ENCODE measurements around the gene NACA. TPM values are rescaled to one million over a fixed set of nuclear protein-coding genes. Genes with fewer than 3 reads are reported as not detected.
"Not testable (repeated sequence)": the region's sequence is repeated elsewhere in the genome, so short reads cannot be mapped to it uniquely, and the experiment has no call there.

Gene NACA
- total RNA-seq, 1 experiment from 2014 or later = 804 TPM

GRCh38 chr12:56713345-56713744 lies 11.8 kb downstream of the NACA start:
- Histone ChIP-seq H3K36me3 (ENCODE audit: control insufficient read depth, insufficient read depth, low read length) (no peaks in the 10 kb centered on the region; the same call in none of the 2 replicates), H3K4me3 (ENCODE audit: low read depth, low read length) (no peak overlapping the region), H3K4me1 (no peaks in the 10 kb centered on the region), H3K27me3 (replicated peaks; ENCODE audit: control insufficient read depth, insufficient read depth, low read length) (no peaks in the 10 kb centered on the region), H3K9me3 (no peaks in the 10 kb centered on the region)
- no TSS peak for BruUV-seq (replicated peaks)
- no peak for DNase-seq
- Mint-ChIP-seq H3K27me3 (ENCODE audit: insufficient read depth, unreplicated experiment) (no peaks in the 10 kb centered on the region), H3K9me3 (ENCODE audit: unreplicated experiment) (no peaks in the 10 kb centered on the region), H3K4me1 (ENCODE audit: low read depth, unreplicated experiment) (no peaks in the 10 kb centered on the region), H3K27ac (ENCODE audit: unreplicated experiment) (no peak overlapping the region), H3K36me3 (ENCODE audit: insufficient read depth, unreplicated experiment) (peaks cover 70% of the 10 kb centered on the region), H3K4me3 (ENCODE audit: unreplicated experiment) (no peak overlapping the region)
- TF ChIP-seq, protein P1, sequence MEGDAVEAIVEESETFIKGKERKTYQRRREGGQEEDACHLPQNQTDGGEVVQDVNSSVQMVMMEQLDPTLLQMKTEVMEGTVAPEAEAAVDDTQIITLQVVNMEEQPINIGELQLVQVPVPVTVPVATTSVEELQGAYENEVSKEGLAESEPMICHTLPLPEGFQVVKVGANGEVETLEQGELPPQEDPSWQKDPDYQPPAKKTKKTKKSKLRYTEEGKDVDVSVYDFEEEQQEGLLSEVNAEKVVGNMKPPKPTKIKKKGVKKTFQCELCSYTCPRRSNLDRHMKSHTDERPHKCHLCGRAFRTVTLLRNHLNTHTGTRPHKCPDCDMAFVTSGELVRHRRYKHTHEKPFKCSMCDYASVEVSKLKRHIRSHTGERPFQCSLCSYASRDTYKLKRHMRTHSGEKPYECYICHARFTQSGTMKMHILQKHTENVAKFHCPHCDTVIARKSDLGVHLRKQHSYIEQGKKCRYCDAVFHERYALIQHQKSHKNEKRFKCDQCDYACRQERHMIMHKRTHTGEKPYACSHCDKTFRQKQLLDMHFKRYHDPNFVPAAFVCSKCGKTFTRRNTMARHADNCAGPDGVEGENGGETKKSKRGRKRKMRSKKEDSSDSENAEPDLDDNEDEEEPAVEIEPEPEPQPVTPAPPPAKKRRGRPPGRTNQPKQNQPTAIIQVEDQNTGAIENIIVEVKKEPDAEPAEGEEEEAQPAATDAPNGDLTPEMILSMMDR (IDR thresholded peaks at IDR 0.05; ENCODE audit: insufficient read depth in 1 of 2, low read depth in 1 of 2, low read length in 1 of 2, severe bottlenecking in 1 of 2, unreplicated experiment in 1 of 2) = no peak
- intact Hi-C loops (cut with micrococcal nuclease; ENCODE audit: unreplicated experiment) = no loop called here
- ChIA-PET POLR2A (no interaction called here), CTCF (interaction anchor here (0.6 kb wide), 1 partner anchor 55 kb away, joined by 6 read pairs; no protein-coding TSS in a partner anchor)

GRCh38 chr12:56709759-56710376 lies 15.2 kb downstream of the NACA start:
- no peaks in the 10 kb centered on the region for H3K4me1 Mint-ChIP-seq (ENCODE audit: low read depth, unreplicated experiment)

DNA sequence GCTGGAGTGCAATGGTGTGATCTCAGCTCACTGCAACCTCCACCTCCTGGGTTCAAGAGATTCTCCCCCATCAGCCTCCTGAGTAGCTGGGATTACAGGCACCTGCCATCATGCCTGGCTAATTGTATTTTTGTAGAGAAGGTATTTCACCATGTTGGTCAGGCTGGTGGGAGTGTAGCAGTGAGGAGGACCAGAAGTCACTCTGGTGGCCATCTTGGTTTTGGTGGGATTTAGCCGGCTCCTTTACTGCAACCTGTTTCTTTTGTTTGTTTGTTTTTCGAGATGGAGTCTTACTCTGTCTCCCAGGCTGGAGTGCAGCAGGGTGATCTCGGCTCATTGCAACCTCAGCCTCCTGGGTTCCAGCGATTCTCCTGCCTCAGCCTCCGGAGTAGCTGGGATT lies 20.6 kb downstream of the NACA start:
- H3K36me3 ChIP-seq (ENCODE audit: control insufficient read depth, insufficient read depth, low read length); H3K9me3 Mint-ChIP-seq (ENCODE audit: unreplicated experiment); H3K36me3 Mint-ChIP-seq (ENCODE audit: insufficient read depth, unreplicated experiment); H3K4me3 ChIP-seq (ENCODE audit: low read depth, low read length); H3K4me1 ChIP-seq; H3K4me3 Mint-ChIP-seq (ENCODE audit: unreplicated experiment); H3K9me3 ChIP-seq; BruUV-seq (replicated peaks); CTCF ChIA-PET; H3K4me1 Mint-ChIP-seq (ENCODE audit: low read depth, unreplicated experiment); H3K27ac Mint-ChIP-seq (ENCODE audit: unreplicated experiment); H3K27me3 Mint-ChIP-seq (ENCODE audit: insufficient read depth, unreplicated experiment); DNase-seq; intact Hi-C loops (cut with micrococcal nuclease; ENCODE audit: unreplicated experiment); H3K27me3 ChIP-seq (replicated peaks; ENCODE audit: control insufficient read depth, insufficient read depth, low read length): not testable (repeated sequence)
- POLR2A ChIA-PET = interaction anchor here (0.6 kb wide), 1 partner anchor 9 kb away, joined by 3 read pairs; no protein-coding TSS in a partner anchor

More at GRCh38 chr12:56709759-56710376, 15.2 kb downstream of the NACA start:
- Mint-ChIP-seq H3K27ac (ENCODE audit: unreplicated experiment) (no peak overlapping the region), H3K36me3 (ENCODE audit: insufficient read depth, unreplicated experiment) (peaks cover 45% of the 10 kb centered on the region), H3K27me3 (ENCODE audit: insufficient read depth, unreplicated experiment) (no peaks in the 10 kb centered on the region), H3K9me3 (ENCODE audit: unreplicated experiment) (no peaks in the 10 kb centered on the region), H3K4me3 (ENCODE audit: unreplicated experiment) (no peak overlapping the region)
- intact Hi-C loops (cut with micrococcal nuclease; ENCODE audit: unreplicated experiment) = no loop called here
- H3K27me3 ChIP-seq (replicated peaks; ENCODE audit: control insufficient read depth, insufficient read depth, low read length) = no peaks in the 10 kb centered on the region
- no peaks in the 10 kb centered on the region; the same call in 1 of the 2 replicates for H3K36me3 ChIP-seq (ENCODE audit: control insufficient read depth, insufficient read depth, low read length)
- TF ChIP-seq, protein P1 (IDR thresholded peaks at IDR 0.05; ENCODE audit: insufficient read depth in 1 of 2, low read depth in 1 of 2, low read length in 1 of 2, severe bottlenecking in 1 of 2, unreplicated experiment in 1 of 2) = no peak
- POLR2A ChIA-PET = interaction anchor here (1.2 kb wide), 1 partner anchor 22 kb away, joined by 4 read pairs; the partner anchor contains the start of gene PTGES3
- CTCF ChIA-PET = interaction anchor here (0.7 kb wide), 1 partner anchor 21 kb away, joined by 6 read pairs; the partner anchor contains the start of gene PTGES3
- no peaks in the 10 kb centered on the region for H3K4me1 ChIP-seq
- no peaks in the 10 kb centered on the region for H3K9me3 ChIP-seq
- no peak for DNase-seq
- H3K4me3 ChIP-seq (ENCODE audit: low read depth, low read length) = no peak overlapping the region
- BruUV-seq (replicated peaks) = no TSS peak

All from Caco-2 (cell line).